H1 (cell line): ENCODE results near the gene MAP3K14. TPM values are rescaled to one million over a fixed set of nuclear protein-coding genes. Genes with fewer than 3 reads are reported as not detected.

Source experiments
- CTCF ChIA-PET: fragments of 300-600 bp; sonication (Branson Sonifier 250); formaldehyde crosslinking; loops from one replicate; lab custom pipeline; 2021; ENCODE audit not compliant: partially characterized antibody; lab: Charles Lee
- POLR2A ChIA-PET: fragments of 300-600 bp; sonication (Branson Sonifier 250); formaldehyde crosslinking; loops from one replicate; lab custom pipeline; 2021; ENCODE audit warnings: inconsistent platforms; ENCODE audit not compliant: partially characterized antibody; lab: Charles Lee
- DNase-seq, 2 experiments: peaks; one replicate each; pipeline versions ENCODE4 v3.0.0 to v3.0.0-alpha.2; 2010 to 2022; ENCODE audit warnings: low spot score in 2 of 2, low read depth in 1 of 2, mixed read lengths in 1 of 2
- FAIRE-seq: peaks from 2 replicates; lab custom pipeline; 2011; peaks lifted over from hg19 to GRCh38; lab: Jason Lieb, UNC
- H2AFZ ChIP-seq: 2 replicates; pipeline ENCODE4 v1.8.1; 2012; ENCODE audit warnings: low read length, inconsistent platforms
- H2AK5ac ChIP-seq: 2 replicates; pipeline ENCODE4 v1.6.1; 2013; ENCODE audit warnings: low read depth, low read length
- H2BK120ac ChIP-seq: replicated peaks from 2 replicates; pipeline ENCODE3; 2013; ENCODE audit warnings: low read depth, low read length, inconsistent platforms
- H2BK12ac ChIP-seq: 2 replicates; pipeline ENCODE4 v1.6.1; 2013; ENCODE audit warnings: low read depth, low read length
- H2BK15ac ChIP-seq: 2 replicates; pipeline ENCODE4 v1.6.1; 2013; ENCODE audit warnings: low read length
- H2BK20ac ChIP-seq: 2 replicates; pipeline ENCODE4 v1.6.1; 2013; ENCODE audit warnings: low read length
- H2BK5ac ChIP-seq: 2 replicates; pipeline ENCODE4 v1.6.1; 2013; ENCODE audit warnings: low read depth, low read length
- H3K14ac ChIP-seq: 2 replicates; pipeline ENCODE4 v1.6.1; 2013; ENCODE audit warnings: inconsistent platforms; ENCODE audit not compliant: insufficient read length
- H3K18ac ChIP-seq: 2 replicates; pipeline ENCODE4 v1.6.1; 2013; ENCODE audit warnings: low read length; ENCODE audit errors: extremely low read depth
- H3K23ac ChIP-seq: 2 replicates; pipeline ENCODE4 v1.6.1; 2013; ENCODE audit warnings: inconsistent platforms; ENCODE audit not compliant: insufficient read length
- H3K23me2 ChIP-seq: 2 replicates; pipeline ENCODE4 v1.6.1; 2013; ENCODE audit warnings: low read depth, low read length
- H3K27ac ChIP-seq: 2 replicates; pipeline ENCODE4 v1.6.1; 2011; ENCODE audit warnings: low read depth, low read length, inconsistent platforms
- H3K27me3 ChIP-seq, 4 experiments: replicated peaks in 1 of 4; 1 replicate in 1 of 4; 2 replicates in 3 of 4; pipeline versions ENCODE4 v1.6.1 to v1.8.1; 2011 to 2013; ENCODE audit warnings: low read length in 3 of 4, mild to moderate bottlenecking in 3 of 4, inconsistent platforms in 2 of 4, mixed read lengths in 2 of 4, moderate library complexity in 1 of 4; ENCODE audit not compliant: control insufficient read depth in 3 of 4, insufficient read depth in 3 of 4; ENCODE audit errors: extremely low read depth in 1 of 4
- H3K36me3 ChIP-seq, 4 experiments: 2 replicates each; pipeline versions ENCODE4 v1.6.1 to v1.8.1; 2011 to 2013; ENCODE audit warnings: mild to moderate bottlenecking in 4 of 4, low read length in 3 of 4, moderate library complexity in 2 of 4, control low read depth in 1 of 4, inconsistent platforms in 1 of 4; ENCODE audit not compliant: insufficient read depth in 4 of 4, control insufficient read depth in 2 of 4
- H3K4ac ChIP-seq: replicated peaks from 2 replicates; pipeline ENCODE3; 2013; ENCODE audit warnings: low read length, low read depth, mixed read lengths, inconsistent platforms; ENCODE audit not compliant: insufficient read length
- H3K4me1 ChIP-seq, 4 experiments: replicated peaks in 1 of 4; 1 replicate in 1 of 4; 2 replicates in 3 of 4; pipeline versions ENCODE4 v1.6.1 to v1.8.1; 2011 to 2013; ENCODE audit warnings: low read length in 3 of 4, inconsistent platforms in 2 of 4, mixed read lengths in 1 of 4; ENCODE audit not compliant: insufficient read depth in 4 of 4, control insufficient read depth in 3 of 4
- H3K4me2 ChIP-seq, 2 experiments: 2 replicates each; pipeline versions ENCODE4 v1.6.1 to v1.8.1; 2011 to 2013; ENCODE audit warnings: low read depth in 2 of 2, low read length in 2 of 2, control low read depth in 1 of 2, inconsistent platforms in 1 of 2, mild to moderate bottlenecking in 1 of 2; ENCODE audit not compliant: insufficient read depth in 1 of 2
- H3K4me3 ChIP-seq, 4 experiments: fragments of 200-600, 300-600 bp in 1 of 4; sonication (generic), shearing (Covaris generic), sonication (Bioruptor Twin) in 1 of 4; 2 replicates each; pipeline versions ENCODE4 v1.5.1 to v1.8.1; 2011 to 2016; ENCODE audit warnings: low read length in 4 of 4, low read depth in 3 of 4, control low read depth in 2 of 4, inconsistent platforms in 2 of 4, mild to moderate bottlenecking in 2 of 4, mixed read lengths in 1 of 4, moderate library complexity in 1 of 4; ENCODE audit not compliant: insufficient read depth in 2 of 4; ENCODE audit errors: extremely low read depth in 1 of 4
- H3K56ac ChIP-seq: replicated peaks from 2 replicates; pipeline ENCODE3; 2013; ENCODE audit warnings: low read depth, mild to moderate bottlenecking, mixed read lengths, low read length, inconsistent platforms; ENCODE audit not compliant: insufficient read length
- H3K79me1 ChIP-seq: 2 replicates; pipeline ENCODE4 v1.6.1; 2013; ENCODE audit warnings: low read depth, low read length, control low read depth
- H3K79me2 ChIP-seq, 2 experiments: 2 replicates each; pipeline versions ENCODE4 v1.6.1 to v1.8.1; 2012 to 2013; ENCODE audit warnings: low read length in 2 of 2, mild to moderate bottlenecking in 2 of 2, inconsistent platforms in 1 of 2; ENCODE audit not compliant: insufficient read depth in 2 of 2, control insufficient read depth in 1 of 2
- H3K9ac ChIP-seq, 4 experiments: replicated peaks in 1 of 4; 1 replicate in 1 of 4; 2 replicates in 3 of 4; pipeline versions ENCODE4 v1.6.1 to v1.8.1; 2011 to 2013; ENCODE audit warnings: low read depth in 3 of 4, low read length in 3 of 4, control low read depth in 2 of 4, mild to moderate bottlenecking in 2 of 4, moderate library complexity in 2 of 4, inconsistent platforms in 1 of 4; ENCODE audit errors: extremely low read depth in 1 of 4
- H3K9me3 ChIP-seq, 2 experiments: 2 replicates each; pipeline versions ENCODE4 v1.6.1 to v1.8.1; 2012 to 2013; ENCODE audit warnings: mild to moderate bottlenecking in 2 of 2, moderate library complexity in 2 of 2, control low read depth in 1 of 2, inconsistent platforms in 1 of 2, low read depth in 1 of 2, low read length in 1 of 2, mixed read lengths in 1 of 2; ENCODE audit not compliant: insufficient read depth in 2 of 2
- H4K20me1 ChIP-seq, 2 experiments: replicated peaks in 1 of 2; 2 replicates each; pipeline versions ENCODE3 to v1.8.1; 2011 to 2013; ENCODE audit warnings: inconsistent platforms in 2 of 2, low read length in 2 of 2, mild to moderate bottlenecking in 1 of 2; ENCODE audit not compliant: insufficient read depth in 2 of 2, control insufficient read depth in 1 of 2
- H4K5ac ChIP-seq: 2 replicates; pipeline ENCODE4 v1.6.1; 2013; ENCODE audit warnings: low read length, low read depth, mixed read lengths, inconsistent platforms; ENCODE audit not compliant: insufficient read length
- H4K8ac ChIP-seq: 2 replicates; pipeline ENCODE4 v1.8.0; 2013; ENCODE audit warnings: mild to moderate bottlenecking, moderate library complexity, low read length, inconsistent platforms; ENCODE audit not compliant: insufficient read depth; ENCODE audit errors: extremely low read depth
- H4K91ac ChIP-seq: replicated peaks from 2 replicates; pipeline ENCODE3; 2013; ENCODE audit warnings: low read length, mixed read lengths, inconsistent platforms; ENCODE audit not compliant: insufficient read length
- ASH2L ChIP-seq: fragments of 200-600, 300-600 bp; sonication (generic); IDR thresholded peaks from one replicate; pipeline ENCODE4 v1.7.1; 2017; ENCODE audit warnings: low read length
- BCL11A ChIP-seq, 2 experiments: IDR thresholded peaks; one replicate each; pipeline ENCODE4 v1.6.1; 2011; ENCODE audit warnings: low read depth in 2 of 2, low read length in 2 of 2, mild to moderate bottlenecking in 2 of 2
- CTBP2 ChIP-seq: IDR thresholded peaks from 2 replicates; pipeline ENCODE4 v1.7.0; 2011; ENCODE audit warnings: borderline replicate concordance, mild to moderate bottlenecking, moderate library complexity, mixed read lengths, low read length; ENCODE audit not compliant: insufficient read depth, insufficient read length
- CTCF ChIP-seq, 3 experiments: IDR thresholded peaks; 1 replicate in 2 of 3; 2 replicates in 1 of 3; pipeline versions ENCODE4 v1.5.1 to v1.6.1; 2011; ENCODE audit warnings: low read length in 3 of 3, mild to moderate bottlenecking in 3 of 3, inconsistent platforms in 2 of 3, low read depth in 1 of 3, moderate library complexity in 1 of 3; ENCODE audit not compliant: insufficient read depth in 1 of 3; ENCODE audit errors: control extremely low read depth in 1 of 3
- E2F6 ChIP-seq: IDR thresholded peaks from 2 replicates; pipeline ENCODE4 v1.6.1; 2012; ENCODE audit warnings: inconsistent platforms
- GABPA ChIP-seq: IDR thresholded peaks from 2 replicates; pipeline ENCODE4 v1.6.1; 2011; ENCODE audit warnings: mild to moderate bottlenecking, low read length, moderate library complexity, borderline replicate concordance; ENCODE audit not compliant: insufficient read depth
- JUN ChIP-seq: IDR thresholded peaks from 2 replicates; pipeline ENCODE4 v1.6.1; 2011; ENCODE audit warnings: low read depth, mild to moderate bottlenecking, improper control_type of control experiment, low read length
- PHF8 ChIP-seq: fragments of 200-600 bp; sonication (generic); conservative IDR thresholded peaks from 2 replicates; pipeline ENCODE4 v1.7.1; 2012; ENCODE audit warnings: low read depth, mild to moderate bottlenecking, inconsistent platforms, low read length, moderate library complexity
- POLR2A ChIP-seq, 2 experiments: IDR thresholded peaks; 1 replicate in 1 of 2; 2 replicates in 1 of 2; pipeline ENCODE4 v1.6.1; 2011; ENCODE audit warnings: low read depth in 2 of 2, low read length in 2 of 2, mild to moderate bottlenecking in 2 of 2; ENCODE audit errors: control extremely low read depth in 1 of 2
- TEAD4 ChIP-seq: IDR thresholded peaks from 2 replicates; pipeline ENCODE4 v1.6.1; 2012; ENCODE audit warnings: low read depth, low read length, inconsistent platforms, mixed read lengths
- YY1 ChIP-seq: IDR thresholded peaks from 2 replicates; pipeline ENCODE4 v1.6.1; 2011; ENCODE audit warnings: low read depth, mild to moderate bottlenecking, low read length
- WGBS, 2 experiments: shearing (Covaris generic) in 1 of 2; methylation state at CpG; one replicate each; pipeline versions ENCODE4 v1.1.6 to v1.1.7; 2013 to 2015; ENCODE audit warnings: low lambda C conversion rate in 2 of 2, mixed read lengths in 2 of 2, inconsistent platforms in 1 of 2, low coverage in 1 of 2, missing lambda C conversion rate in 1 of 2; ENCODE audit not compliant: insufficient replicate concordance in 2 of 2, insufficient coverage in 1 of 2, insufficient read length in 1 of 2; ENCODE audit errors: extremely low coverage in 1 of 2, missing lambda C conversion rate in 1 of 2; 5-methylcytosine and 5-hydroxymethylcytosine counted together
- polyA plus RNA-seq, 7 experiments: library from polyadenylated mRNA; depleted of rRNA in 3 of 7; stranded (reverse) in 5 of 7; unstranded in 2 of 7; fragments of >200 nt in 5 of 7; fragments of 200-250 nt in 2 of 7; gene quantifications; 1 replicate in 5 of 7; 2 replicates in 1 of 7; 4 replicates in 1 of 7; pipeline versions ENCODE4 v1.2.1 to v1.2.3, GENCODE V29; 2011 to 2013; ENCODE audit warnings: missing spikeins in 2 of 7, mixed read lengths in 2 of 7
- total RNA-seq: library from RNA; stranded (reverse); fragmentation: NEBNext Ultra II Directional; extraction: Animal tissue kit (Norgen Biotek cat#: 25700); gene quantifications from 2 replicates; pipeline ENCODE4 v1.2.1, GENCODE V29; 2021

Gene MAP3K14
- total and polyA plus RNA-seq, 2 of the 8 experiments (the other 6 are each of a cell fraction or from before 2014, with no cell fraction given), result 5.2 to 6.1 TPM

GRCh38 chr17:45279898-45280297 lies 36.9 kb downstream of the MAP3K14 start:
- H3K9me3 ChIP-seq, result no peaks in the 10 kb centered on the region
- H2AFZ ChIP-seq, result no peak overlapping the region
- no peaks in the 10 kb centered on the region for H4K20me1 ChIP-seq
- no peak overlapping the region for H4K5ac ChIP-seq
- H3K4me1 ChIP-seq, result peaks cover 0 to 4% (median 0%) of the 10 kb centered on the region in 4 experiments; a peak in 1 of 7 replicates
- H3K27me3 ChIP-seq, result no peaks in the 10 kb centered on the region
- no peak overlapping the region for H3K27ac ChIP-seq
- no peak overlapping the region for H3K4me2 ChIP-seq
- no peak overlapping the region for H3K56ac ChIP-seq
- H3K79me1 ChIP-seq, result no peaks in the 10 kb centered on the region
- POLR2A ChIA-PET, result interaction anchor here (0.6 kb wide), 1 partner anchor 82 kb away, joined by 3 read pairs; no protein-coding TSS in a partner anchor
- peaks cover 0 to 11% (median 6%) of the 10 kb centered on the region in 4 experiments; a peak in 3 of 8 replicates for H3K36me3 ChIP-seq
- no peak overlapping the region for H2BK120ac ChIP-seq
- no peak overlapping the region for H3K18ac ChIP-seq
- H3K79me2 ChIP-seq, result no peaks in the 10 kb centered on the region
- no peak overlapping the region for H3K23ac ChIP-seq
- DNase-seq (no peak), FAIRE-seq (no peak)
- CTCF ChIA-PET, result interaction anchor here (1.2 to 29.1 kb wide), 3 partner anchors 9 to 110 kb away, joined by 3 to 579 read pairs (median 216); no protein-coding TSS in a partner anchor
- no peak overlapping the region for H2AK5ac ChIP-seq
- H3K4me3 ChIP-seq, result no peak overlapping the region
- H3K9ac ChIP-seq, result no peak overlapping the region
- H2BK20ac ChIP-seq, result no peak overlapping the region
- H3K4ac ChIP-seq, result no peak overlapping the region
- no peak overlapping the region for H2BK5ac ChIP-seq
- 96% methylated on average over 3 of the region's 3 CpGs; no CpG with 5 or more reads in 1 of the 2 experiments for WGBS, 2 experiments
- H2BK15ac ChIP-seq, result no peak overlapping the region
- no peak overlapping the region for H3K14ac ChIP-seq
- H3K23me2 ChIP-seq, result no peaks in the 10 kb centered on the region
- H2BK12ac ChIP-seq, result no peak overlapping the region
- no peak overlapping the region for H4K91ac ChIP-seq
- H4K8ac ChIP-seq, result no peak overlapping the region
- TF ChIP-seq YY1, result no peak
- no peak for TF ChIP-seq TEAD4
- no peak for TF ChIP-seq E2F6
- no peak for TF ChIP-seq PHF8
- TF ChIP-seq GABPA, result no peak
- no peak for TF ChIP-seq CTBP2
- no peak for TF ChIP-seq ASH2L
- TF ChIP-seq JUN, result no peak
- no peak for TF ChIP-seq BCL11A (IDR thresholded peaks at IDR 0.05; ENCODE audit: low read depth in 2 of 2, low read length in 2 of 2)
- TF ChIP-seq CTCF (IDR thresholded peaks at IDR 0.05; ENCODE audit: control extremely low read depth in 1 of 3, insufficient read depth in 1 of 3, low read depth in 1 of 3, low read length in 3 of 3), result no peak
- TF ChIP-seq POLR2A (IDR thresholded peaks at IDR 0.05; ENCODE audit: control extremely low read depth in 1 of 2, low read depth in 2 of 2, low read length in 2 of 2), result no peak
